Measurements from ENCODE around the gene MAP3K2.

The MAP3K2 gene

GRCh38 chr2:127283275-127283674, 104.5 kb downstream of the MAP3K2 start:
- DNase-seq (ENCODE audit: low spot score) = no peak

- DNase-seq (ENCODE audit: low spot score) = no peak
These were observed 107.1 kb downstream of the MAP3K2 start for GRCh38 chr2:127280693-127281092.

- no peak for DNase-seq (ENCODE audit: low spot score)
These were observed 108.0 kb downstream of the MAP3K2 start for GRCh38 chr2:127279781-127280180.

- no peak for DNase-seq (ENCODE audit: low spot score)
These were observed 108.8 kb downstream of the MAP3K2 start for GRCh38 chr2:127278959-127279358.

GRCh38 chr2:127277028-127277427, 110.7 kb downstream of the MAP3K2 start:
- no peak for DNase-seq (ENCODE audit: low spot score)

GRCh38 chr2:127275789-127276188, 112.0 kb downstream of the MAP3K2 start:
- DNase-seq (ENCODE audit: low spot score) = no peak

- no peak for DNase-seq (ENCODE audit: low spot score)
These were observed 112.4 kb downstream of the MAP3K2 start for GRCh38 chr2:127275356-127275755.

- DNase-seq (ENCODE audit: low spot score) = no peak
These were observed 117.1 kb downstream of the MAP3K2 start for GRCh38 chr2:127270663-127271062.

- DNase-seq (ENCODE audit: low spot score) = no peak
These were observed 125.9 kb downstream of the MAP3K2 start for GRCh38 chr2:127261804-127262406.

- no peak for DNase-seq (ENCODE audit: low spot score)
These were observed 128.4 kb downstream of the MAP3K2 start for GRCh38 chr2:127259355-127259754.

GRCh38 chr2:127256866-127257265, 130.9 kb downstream of the MAP3K2 start:
- no peak for DNase-seq (ENCODE audit: low spot score)

- DNase-seq (ENCODE audit: low spot score) = no peak
These were observed 131.4 kb downstream of the MAP3K2 start for GRCh38 chr2:127256381-127256780.

GRCh38 chr2:127255721-127256120, 132.1 kb downstream of the MAP3K2 start:
- no peak for DNase-seq (ENCODE audit: low spot score)

- DNase-seq (ENCODE audit: low spot score) = no peak
These were observed 132.6 kb downstream of the MAP3K2 start for GRCh38 chr2:127255146-127255545.

GRCh38 chr2:127254386-127254981, 133.3 kb downstream of the MAP3K2 start:
- DNase-seq (ENCODE audit: low spot score) = no peak
